Measurements from ENCODE around the gene VAV1. TPM values are rescaled to one million over a fixed set of nuclear protein-coding genes. Genes with fewer than 3 reads are reported as not detected.
A peak's percentile ranks its signal among the peaks of the same experiment; 100 is the strongest.

Gene VAV1
- total and polyA plus RNA-seq, 9 of the 15 experiments (the other 6 are each of a cell fraction or from before 2014, with no cell fraction given): 0.46 to 20.1 (median 11.1) TPM

DNA sequence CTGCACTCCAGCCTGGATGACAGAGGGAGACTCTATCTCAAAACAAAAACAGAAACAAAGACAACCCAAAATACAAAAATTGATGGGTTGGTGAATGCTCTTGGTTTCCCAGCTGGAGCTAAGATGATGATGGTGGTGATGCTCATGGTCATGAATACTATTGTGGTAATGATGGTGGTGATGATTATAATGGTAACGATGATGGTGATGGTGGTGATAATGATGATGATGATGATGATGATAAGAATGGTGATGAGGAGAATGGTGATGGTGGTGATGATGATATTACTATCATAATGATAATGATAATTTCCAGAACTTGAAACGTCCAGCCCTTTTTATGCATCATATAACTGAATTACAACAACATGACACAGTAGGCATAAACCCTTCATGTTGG is 40.1 kb downstream of the VAV1 start:
- H3K36me3 ChIP-seq (ENCODE audit: control insufficient read depth, insufficient read depth, low read length): no peaks in the 10 kb centered on the region
- ATAC-seq: no peak
- 22% methylated on average over 2 of the region's 2 CpGs for WGBS (ENCODE audit: insufficient coverage, low coverage, missing lambda C conversion rate)
- DNase-seq (ENCODE audit: extremely low read depth in 1 of 4, low spot score in 3 of 4): no peak
- H3K9me1 ChIP-seq (ENCODE audit: control insufficient read depth, insufficient read depth, low read length): no peaks in the 10 kb centered on the region
- H2AFZ ChIP-seq (ENCODE audit: low read depth, low read length): no peak overlapping the region
- FAIRE-seq: peak; percentile 11
- BruUV-seq (replicated peaks): no TSS peak
- no peaks in the 10 kb centered on the region; a peak in 1 of 5 replicates for H3K4me1 ChIP-seq (replicated peaks in 1 of 2; ENCODE audit: control insufficient read depth in 2 of 2, insufficient read depth in 2 of 2, low read length in 2 of 2)
- no peak overlapping the region for H3K4me2 ChIP-seq (ENCODE audit: insufficient read depth, low read length)
- no peaks in the 10 kb centered on the region for H3K79me2 ChIP-seq (ENCODE audit: control insufficient read depth, insufficient read depth, low read length)
- intact Hi-C loops (cut with micrococcal nuclease): no loop called here
- H3K9ac ChIP-seq (ENCODE audit: insufficient read depth in 1 of 2, low read depth in 2 of 2, low read length in 2 of 2): no peak overlapping the region
- no peaks in the 10 kb centered on the region for H3K27me3 ChIP-seq (ENCODE audit: control insufficient read depth in 2 of 2, insufficient read depth in 2 of 2, low read length in 2 of 2)
- in situ Hi-C loops (cut with MboI): no loop called here
- no peak overlapping the region for H3K4me3 ChIP-seq
- POLR2A ChIA-PET: interaction anchor here (0.6 to 1.3 kb wide), 6 partner anchors 8 to 1023 kb away, joined by 3 to 6 read pairs (median 3); no protein-coding TSS in a partner anchor
- TF ChIP-seq HDAC8 (tag; IDR thresholded peaks at IDR 0.05): no peak
- TF ChIP-seq GTF2F1 (IDR thresholded peaks at IDR 0.05; ENCODE audit: low read depth, low read length): no peak
- TF ChIP-seq ZNF780A (CRISPR knock-in tag; IDR thresholded peaks at IDR 0.05): no peak
- no peak for TF ChIP-seq TCF7 (IDR thresholded peaks at IDR 0.05; ENCODE audit: borderline replicate concordance)
- TF ChIP-seq MEIS2 (IDR thresholded peaks at IDR 0.05; ENCODE audit: partially characterized antibody): no peak
- TF ChIP-seq EHMT2 (IDR thresholded peaks at IDR 0.05): no peak
- no peak for TF ChIP-seq NR1H2 (CRISPR knock-in tag; IDR thresholded peaks at IDR 0.05)
- no peak for TF ChIP-seq ZNF146 (CRISPR knock-in tag; IDR thresholded peaks at IDR 0.05; ENCODE audit: unreplicated experiment)
- TF ChIP-seq SRSF1 (IDR thresholded peaks at IDR 0.05; ENCODE audit: low read depth, low read length): no peak
- no peak for TF ChIP-seq ZNF165 (CRISPR knock-in tag; IDR thresholded peaks at IDR 0.05; ENCODE audit: borderline replicate concordance)
- TF ChIP-seq, protein P1, sequence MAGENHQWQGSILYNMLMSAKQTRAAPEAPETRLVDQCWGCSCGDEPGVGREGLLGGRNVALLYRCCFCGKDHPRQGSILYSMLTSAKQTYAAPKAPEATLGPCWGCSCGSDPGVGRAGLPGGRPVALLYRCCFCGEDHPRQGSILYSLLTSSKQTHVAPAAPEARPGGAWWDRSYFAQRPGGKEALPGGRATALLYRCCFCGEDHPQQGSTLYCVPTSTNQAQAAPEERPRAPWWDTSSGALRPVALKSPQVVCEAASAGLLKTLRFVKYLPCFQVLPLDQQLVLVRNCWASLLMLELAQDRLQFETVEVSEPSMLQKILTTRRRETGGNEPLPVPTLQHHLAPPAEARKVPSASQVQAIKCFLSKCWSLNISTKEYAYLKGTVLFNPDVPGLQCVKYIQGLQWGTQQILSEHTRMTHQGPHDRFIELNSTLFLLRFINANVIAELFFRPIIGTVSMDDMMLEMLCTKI (IDR thresholded peaks at IDR 0.05; ENCODE audit: partially characterized antibody): no peak
- CTCF ChIA-PET (ENCODE audit: low intra/inter-chr PET ratio): no interaction called here
- peaks cover 4% of the 10 kb centered on the region; the same call in 1 of the 2 replicates for H3K9me3 ChIP-seq (replicated peaks; ENCODE audit: control insufficient read depth, insufficient read depth, low read depth, low read length)
- H4K20me1 ChIP-seq (replicated peaks; ENCODE audit: control insufficient read depth, insufficient read depth, low read length): no peaks in the 10 kb centered on the region
- no peak overlapping the region for H3K27ac ChIP-seq (ENCODE audit: extremely low read depth, low read depth, low read length)

Data from K562 (cell line).